Measurements from ENCODE around the gene PPM1H.

PPM1H gene

GRCh38 chr12:62763861-62764645 lies 170.9 kb downstream of the PPM1H start:
- peaks cover 3% of the 10 kb centered on the region; the same call in 1 of the 2 replicates for H3K27me3 ChIP-seq (ENCODE audit: insufficient read depth, low read length)
- H3F3A ChIP-seq (ENCODE audit: insufficient read depth, low read length), result no peaks in the 10 kb centered on the region
- no peaks in the 10 kb centered on the region for H3K79me2 ChIP-seq (ENCODE audit: insufficient read depth, low read length)
- H3K9me3 ChIP-seq (ENCODE audit: low read length), result no peaks in the 10 kb centered on the region
- no peak overlapping the region for H3K27ac ChIP-seq (ENCODE audit: low read depth, low read length, poor library complexity, severe bottlenecking)
- H3K9me2 ChIP-seq (ENCODE audit: low read depth, low read length), result no peaks in the 10 kb centered on the region
- no peak overlapping the region for H2AFZ ChIP-seq (ENCODE audit: low read length)
- TF ChIP-seq EZH2 (IDR thresholded peaks at IDR 0.05; ENCODE audit: borderline replicate concordance, low read length), result no peak
- TF ChIP-seq CTCF (IDR thresholded peaks at IDR 0.05; ENCODE audit: low read length), result no peak
- H3K9ac ChIP-seq (ENCODE audit: low read length), result no peak overlapping the region
- H4K20me1 ChIP-seq (ENCODE audit: insufficient read depth, low read length), result no peaks in the 10 kb centered on the region
- H3K4me1 ChIP-seq (ENCODE audit: insufficient read depth, low read length, severe bottlenecking), result no peaks in the 10 kb centered on the region
- no peak overlapping the region for H3K4me3 ChIP-seq (ENCODE audit: low read depth, low read length, poor library complexity, severe bottlenecking)
- H3K36me3 ChIP-seq (ENCODE audit: insufficient read depth, low read length), result no peaks in the 10 kb centered on the region
- H3K4me2 ChIP-seq (ENCODE audit: low read length), result no peak overlapping the region

GRCh38 chr12:62763312-62763711 lies 171.6 kb downstream of the PPM1H start:
- no peaks in the 10 kb centered on the region for H3K79me2 ChIP-seq (ENCODE audit: insufficient read depth, low read length)
- no peak overlapping the region for H2AFZ ChIP-seq (ENCODE audit: low read length)
- H3K9ac ChIP-seq (ENCODE audit: low read length), result no peak overlapping the region
- H3K9me2 ChIP-seq (ENCODE audit: low read depth, low read length), result no peaks in the 10 kb centered on the region
- no peak for TF ChIP-seq EZH2 (IDR thresholded peaks at IDR 0.05; ENCODE audit: borderline replicate concordance, low read length)
- no peak for TF ChIP-seq CTCF (IDR thresholded peaks at IDR 0.05; ENCODE audit: low read length)
- no peak overlapping the region for H3K4me2 ChIP-seq (ENCODE audit: low read length)
- 0 out of 2 replicates have a peak, but pooled peaks cover 3% of the 10 kb centered on the region for H3K27me3 ChIP-seq (ENCODE audit: insufficient read depth, low read length)
- H3K9me3 ChIP-seq (ENCODE audit: low read length), result no peaks in the 10 kb centered on the region
- H3K4me3 ChIP-seq (ENCODE audit: low read depth, low read length, poor library complexity, severe bottlenecking), result no peak overlapping the region
- no peak overlapping the region for H3K27ac ChIP-seq (ENCODE audit: low read depth, low read length, poor library complexity, severe bottlenecking)
- H3F3A ChIP-seq (ENCODE audit: insufficient read depth, low read length), result no peaks in the 10 kb centered on the region
- no peaks in the 10 kb centered on the region for H3K36me3 ChIP-seq (ENCODE audit: insufficient read depth, low read length)
- no peaks in the 10 kb centered on the region for H4K20me1 ChIP-seq (ENCODE audit: insufficient read depth, low read length)
- no peaks in the 10 kb centered on the region for H3K4me1 ChIP-seq (ENCODE audit: insufficient read depth, low read length, severe bottlenecking)

- Histone ChIP-seq H3F3A (ENCODE audit: insufficient read depth, low read length) (no peaks in the 10 kb centered on the region), H3K36me3 (ENCODE audit: insufficient read depth, low read length) (no peaks in the 10 kb centered on the region), H3K9me3 (ENCODE audit: low read length) (no peaks in the 10 kb centered on the region), H3K27ac (ENCODE audit: low read depth, low read length, poor library complexity, severe bottlenecking) (no peak overlapping the region), H3K4me1 (ENCODE audit: insufficient read depth, low read length, severe bottlenecking) (no peaks in the 10 kb centered on the region), H3K4me3 (ENCODE audit: low read depth, low read length, poor library complexity, severe bottlenecking) (no peak overlapping the region), H3K9me2 (ENCODE audit: low read depth, low read length) (no peaks in the 10 kb centered on the region), H3K27me3 (ENCODE audit: insufficient read depth, low read length) (0 out of 2 replicates have a peak, but pooled peaks cover 3% of the 10 kb centered on the region), H3K4me2 (ENCODE audit: low read length) (no peak overlapping the region), H4K20me1 (ENCODE audit: insufficient read depth, low read length) (no peaks in the 10 kb centered on the region), H3K9ac (ENCODE audit: low read length) (no peak overlapping the region), H3K79me2 (ENCODE audit: insufficient read depth, low read length) (no peaks in the 10 kb centered on the region), H2AFZ (ENCODE audit: low read length) (no peak overlapping the region)
- TF ChIP-seq CTCF (IDR thresholded peaks at IDR 0.05; ENCODE audit: low read length), result no peak
- no peak for TF ChIP-seq EZH2 (IDR thresholded peaks at IDR 0.05; ENCODE audit: borderline replicate concordance, low read length)
Measured at GRCh38 chr12:62762645-62763044, 172.3 kb downstream of the PPM1H start.

All from OCI-LY1 (cell line).